GM18511 (cell line): ENCODE results near the gene HABP2.

Source experiments
- ATAC-seq: cut with Tn5 transposase; IDR thresholded peaks from one replicate; pipeline ENCODE4 v1.9.1; 2021; ENCODE audit warnings: mild to moderate bottlenecking, moderate library complexity; ENCODE audit not compliant: unreplicated experiment

HABP2 gene

GRCh38 chr10:113525713-113526112 is 27.1 kb upstream of the HABP2 start:
- no peak for ATAC-seq

- ATAC-seq: no peak
Observed at GRCh38 chr10:113527211-113527906, 25.5 kb upstream of the HABP2 start.

GRCh38 chr10:113528876-113529275 is 24.0 kb upstream of the HABP2 start:
- no peak for ATAC-seq

GRCh38 chr10:113529575-113529974 is 23.3 kb upstream of the HABP2 start:
- ATAC-seq: no peak

GRCh38 chr10:113530476-113530875 is 22.4 kb upstream of the HABP2 start:
- ATAC-seq: no peak

- no peak for ATAC-seq
Observed at GRCh38 chr10:113532724-113533123, 20.1 kb upstream of the HABP2 start.

- ATAC-seq: no peak
Observed at GRCh38 chr10:113533801-113534200, 19.1 kb upstream of the HABP2 start.

- ATAC-seq: no peak
Observed at GRCh38 chr10:113534423-113534822, 18.4 kb upstream of the HABP2 start.

- ATAC-seq: no peak
Observed at GRCh38 chr10:113537672-113538071, 15.2 kb upstream of the HABP2 start.

- no peak for ATAC-seq
Observed at GRCh38 chr10:113538151-113538550, 14.7 kb upstream of the HABP2 start.

GRCh38 chr10:113539789-113540188 is 13.1 kb upstream of the HABP2 start:
- ATAC-seq: no peak

- no peak for ATAC-seq
Observed at GRCh38 chr10:113540845-113541548, 11.9 kb upstream of the HABP2 start.

GRCh38 chr10:113541549-113541927 is 11.3 kb upstream of the HABP2 start:
- no peak for ATAC-seq

GRCh38 chr10:113543107-113543955 is 9.5 kb upstream of the HABP2 start:
- no peak for ATAC-seq

GRCh38 chr10:113544392-113544791 is 8.5 kb upstream of the HABP2 start:
- no peak for ATAC-seq

GRCh38 chr10:113547426-113547825 is 5.4 kb upstream of the HABP2 start:
- no peak for ATAC-seq

- ATAC-seq: no peak
Observed at GRCh38 chr10:113549856-113550255, 3.0 kb upstream of the HABP2 start.

- no peak for ATAC-seq
Observed at GRCh38 chr10:113550365-113550764, 2.5 kb upstream of the HABP2 start.

GRCh38 chr10:113552014-113552413 is 839 bp upstream of the HABP2 start:
- no peak for ATAC-seq

- ATAC-seq: no peak
Observed at GRCh38 chr10:113553149-113553548, 296 bp downstream of the HABP2 start.

GRCh38 chr10:113554214-113554613 is 1.4 kb downstream of the HABP2 start:
- no peak for ATAC-seq

- no peak for ATAC-seq
Observed at GRCh38 chr10:113555245-113555644, 2.4 kb downstream of the HABP2 start.
